AG10803 (cell line): ENCODE data around the gene COPS3.

Experiments
- DNase-seq: peaks from one replicate; pipeline ENCODE4 v3.0.0; 2010; ENCODE audit warnings: low read depth
- H3K4me3 ChIP-seq: 2 replicates; pipeline ENCODE4 v1.5.1; 2011; ENCODE audit warnings: mild to moderate bottlenecking, low read length, control low read depth
- TF ChIP-seq, protein P1 (sequence below): conservative IDR thresholded peaks from 2 replicates; pipeline ENCODE4 v1.5.1; 2011; ENCODE audit warnings: mild to moderate bottlenecking, low read length, control low read depth, inconsistent platforms

Gene COPS3

DNA sequence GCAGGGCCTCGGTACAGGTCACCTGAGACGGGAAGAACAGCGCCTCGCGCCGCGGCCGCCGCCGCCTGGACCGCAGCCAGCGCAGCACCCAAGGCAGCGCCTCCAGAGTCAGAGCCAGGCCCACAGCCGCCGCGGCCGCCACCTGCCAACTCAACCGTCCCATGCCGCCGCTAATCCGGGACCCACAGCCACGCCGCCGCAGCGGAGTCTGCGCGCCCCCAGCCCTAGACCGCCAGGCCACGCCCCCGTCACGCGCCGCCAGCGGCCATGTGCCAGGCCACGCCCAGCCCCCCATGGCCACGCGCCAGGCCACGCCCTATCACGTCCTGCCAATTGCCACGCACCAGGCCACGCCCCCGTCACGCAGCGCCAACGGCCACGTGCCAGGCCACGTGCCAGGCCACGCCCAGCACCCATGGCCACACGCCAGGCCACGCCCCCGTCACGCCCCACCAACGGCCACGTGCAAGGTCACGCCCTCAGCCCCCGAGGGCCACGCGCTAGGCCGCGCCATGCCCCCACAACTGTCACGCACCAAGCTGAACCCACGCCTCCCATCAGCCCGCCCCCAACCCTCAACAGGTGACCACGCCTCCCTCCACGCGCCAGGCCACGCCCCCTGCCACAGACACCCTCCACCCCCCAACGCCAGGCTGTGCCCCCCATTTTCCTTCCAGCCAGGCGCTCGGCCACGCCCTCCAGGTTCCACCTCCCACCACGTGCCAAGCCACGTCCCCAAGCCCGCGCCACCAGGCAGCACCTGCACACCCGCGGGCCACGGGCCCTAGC lies 74.7 kb downstream of the COPS3 start, which contains the start of gene PLD6:
PLD6 (minus strand) TSS at position 210 of the 789 bp plus-strand sequence; CDS start at position 163, 47 bp downstream.
- peak within 1 kb of the TSS; percentile 61 for H3K4me3 ChIP-seq
- TF ChIP-seq, protein P1, sequence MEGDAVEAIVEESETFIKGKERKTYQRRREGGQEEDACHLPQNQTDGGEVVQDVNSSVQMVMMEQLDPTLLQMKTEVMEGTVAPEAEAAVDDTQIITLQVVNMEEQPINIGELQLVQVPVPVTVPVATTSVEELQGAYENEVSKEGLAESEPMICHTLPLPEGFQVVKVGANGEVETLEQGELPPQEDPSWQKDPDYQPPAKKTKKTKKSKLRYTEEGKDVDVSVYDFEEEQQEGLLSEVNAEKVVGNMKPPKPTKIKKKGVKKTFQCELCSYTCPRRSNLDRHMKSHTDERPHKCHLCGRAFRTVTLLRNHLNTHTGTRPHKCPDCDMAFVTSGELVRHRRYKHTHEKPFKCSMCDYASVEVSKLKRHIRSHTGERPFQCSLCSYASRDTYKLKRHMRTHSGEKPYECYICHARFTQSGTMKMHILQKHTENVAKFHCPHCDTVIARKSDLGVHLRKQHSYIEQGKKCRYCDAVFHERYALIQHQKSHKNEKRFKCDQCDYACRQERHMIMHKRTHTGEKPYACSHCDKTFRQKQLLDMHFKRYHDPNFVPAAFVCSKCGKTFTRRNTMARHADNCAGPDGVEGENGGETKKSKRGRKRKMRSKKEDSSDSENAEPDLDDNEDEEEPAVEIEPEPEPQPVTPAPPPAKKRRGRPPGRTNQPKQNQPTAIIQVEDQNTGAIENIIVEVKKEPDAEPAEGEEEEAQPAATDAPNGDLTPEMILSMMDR, result no peak
- peak; percentile 63 for DNase-seq

DNA sequence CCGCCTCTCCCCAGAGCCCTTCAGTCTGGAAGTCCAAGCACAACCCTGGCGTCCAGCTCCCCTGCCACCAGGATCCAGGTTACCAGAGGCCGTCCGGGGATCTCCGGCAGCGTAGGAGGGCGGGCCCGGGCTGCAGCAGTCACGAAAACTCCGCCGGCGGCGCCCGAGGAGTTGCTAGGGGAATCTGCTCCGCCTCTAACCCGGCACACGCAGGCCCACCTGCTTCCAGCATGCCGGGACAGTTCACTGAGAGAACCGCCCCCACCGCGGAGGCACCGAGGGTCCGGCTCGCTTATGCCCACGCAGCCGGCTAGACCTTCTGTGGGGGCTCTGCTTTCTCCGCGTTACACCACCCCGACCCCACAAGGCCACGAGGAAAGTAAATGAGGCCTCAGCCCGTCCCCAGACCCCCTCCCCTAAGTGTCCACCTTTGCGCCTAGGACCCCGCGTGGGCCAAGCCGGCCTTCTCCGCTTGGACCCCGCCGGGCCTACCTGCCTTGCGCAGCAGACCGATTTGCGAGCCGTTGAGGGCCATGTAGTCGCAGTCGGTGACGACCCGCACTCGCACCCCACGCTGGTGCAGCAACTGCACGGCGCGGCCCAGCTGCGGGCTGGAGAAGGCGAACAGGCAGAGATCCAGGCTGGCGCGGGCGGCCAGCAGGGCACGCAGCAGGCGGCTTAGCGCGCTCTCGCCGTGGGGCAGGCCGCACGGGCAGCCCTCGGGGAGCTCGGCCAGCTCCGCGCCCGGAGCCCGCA lies 75.5 kb downstream of the COPS3 start:
- TF ChIP-seq, protein P1, result no peak
- peak overlapping the region; percentile 61 for H3K4me3 ChIP-seq
- peak; percentile 55 for DNase-seq

DNA sequence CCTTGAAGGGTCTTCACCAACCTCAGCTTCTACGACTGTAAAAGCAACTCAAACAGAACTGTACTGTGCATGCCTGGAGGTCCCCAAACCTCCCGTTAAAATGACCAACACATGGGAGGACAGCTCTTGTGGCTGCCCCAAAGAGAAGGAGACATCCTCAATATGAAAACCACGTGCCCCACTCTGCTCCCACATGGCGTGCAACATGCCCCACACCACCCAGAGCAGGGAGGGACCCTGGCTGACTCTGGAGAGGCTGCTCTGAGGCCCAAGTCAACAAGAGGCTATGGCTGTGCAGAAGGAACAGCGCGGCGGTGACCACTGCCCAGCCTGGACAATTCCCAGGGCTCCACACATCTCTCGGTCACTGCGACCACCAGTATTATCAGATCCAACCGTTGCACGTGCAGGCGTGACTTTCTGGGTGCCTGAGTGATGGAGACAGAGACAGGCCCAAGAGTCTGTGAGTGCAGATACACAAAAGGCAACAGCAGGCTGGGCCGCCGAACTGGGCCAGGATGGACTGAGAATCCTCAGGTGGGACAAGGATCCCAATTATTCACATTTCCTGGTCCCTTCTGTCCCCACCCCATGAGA lies 76.3 kb downstream of the COPS3 start:
- DNase-seq, result no peak
- TF ChIP-seq, protein P1, result no peak

DNA sequence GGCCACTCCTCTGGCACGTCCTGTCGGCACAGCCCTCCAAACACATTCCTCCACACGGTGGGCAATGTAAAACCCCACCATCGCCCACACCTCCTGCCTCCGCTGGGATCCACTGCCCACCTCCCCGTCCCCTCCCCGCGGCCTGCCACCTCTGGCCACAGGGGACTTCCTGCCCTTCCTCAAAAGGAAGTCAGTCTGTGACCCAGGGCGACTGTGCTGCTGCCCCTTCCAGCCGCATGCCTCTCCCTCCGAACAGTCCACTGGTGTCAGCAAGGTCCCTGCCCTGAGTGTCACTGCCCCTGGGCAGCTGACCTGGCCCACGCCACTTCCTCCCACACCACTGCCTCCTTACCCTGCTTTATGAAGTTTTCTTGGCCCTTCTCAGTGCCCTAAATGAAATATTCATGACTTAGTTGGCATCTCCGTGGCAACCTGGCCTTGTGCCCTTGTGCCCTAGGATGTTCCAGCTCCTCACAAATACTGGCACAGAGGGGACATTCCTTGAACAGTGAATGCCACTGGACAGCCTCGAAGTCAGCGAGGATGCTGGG lies 76.9 kb downstream of the COPS3 start:
- no peak overlapping the region for H3K4me3 ChIP-seq
- no peak for DNase-seq
- TF ChIP-seq, protein P1, result no peak

More for the DNA sequence above, 76.3 kb downstream of the COPS3 start:
- H3K4me3 ChIP-seq, result peak overlapping the region; percentile 61

DNA sequence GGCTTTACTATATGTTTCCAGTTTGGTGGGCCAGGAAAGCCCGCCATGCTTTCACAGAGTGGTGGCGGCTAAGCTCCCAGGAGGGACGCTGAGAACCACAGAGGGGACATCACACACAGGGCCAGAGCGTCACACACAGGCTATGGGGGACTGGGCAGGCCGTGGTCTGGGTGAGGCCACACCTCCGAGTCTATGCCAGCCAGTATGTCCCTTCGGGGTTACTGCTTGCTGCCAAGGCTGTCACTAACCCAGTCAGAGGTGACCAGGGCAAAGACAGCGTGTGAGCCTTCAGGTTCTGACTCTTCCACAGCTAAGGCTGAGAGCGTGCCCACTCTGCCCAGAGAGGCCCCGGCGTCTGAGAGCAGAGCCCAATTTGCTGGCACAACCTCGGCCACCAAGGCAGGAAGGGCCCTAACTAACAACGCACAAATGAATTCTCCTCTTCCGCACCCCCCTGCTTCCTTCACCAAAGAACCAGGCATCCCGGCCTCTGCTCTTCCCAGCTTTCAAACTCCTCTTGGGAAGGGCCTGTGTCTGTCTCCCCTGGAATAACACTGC lies 77.8 kb downstream of the COPS3 start:
- no peak overlapping the region for H3K4me3 ChIP-seq
- DNase-seq, result no peak
- TF ChIP-seq, protein P1, result no peak

GRCh38 chr17:17201907-17202306 lies 79.1 kb downstream of the COPS3 start:
- TF ChIP-seq, protein P1, result no peak
- H3K4me3 ChIP-seq, result no peak overlapping the region
- DNase-seq, result no peak
